HepG2 (cell line): Measurements from ENCODE around the gene BEST2. TPM values are rescaled to one million over a fixed set of nuclear protein-coding genes. Genes with fewer than 3 reads are reported as not detected.

ENCODE experiments used
- CEBPZ ChIP-seq: IDR thresholded peaks from 2 replicates; pipeline ENCODE4 v1.6.1; 2012; ENCODE audit warnings: low read length, improper control_type of control experiment
- CTCF ChIP-seq: sonication (generic); formaldehyde crosslinking; IDR thresholded peaks from 2 replicates; pipeline ENCODE4 v1.5.0; 2020; ENCODE audit warnings: mild to moderate bottlenecking, missing genetic modification reagents, moderate library complexity
- DZIP1 ChIP-seq: sonication (generic); formaldehyde crosslinking; IDR thresholded peaks from 2 replicates; pipeline ENCODE4 v1.5.0; 2020; ENCODE audit warnings: mild to moderate bottlenecking, missing genetic modification reagents
- ETV5 ChIP-seq: IDR thresholded peaks from 2 replicates; pipeline ENCODE4 v1.6.1; 2018; ENCODE audit warnings: missing biosample characterization, missing genetic modification reagents, inconsistent platforms, borderline replicate concordance
- GTF3A ChIP-seq: sonication (generic); formaldehyde crosslinking; conservative IDR thresholded peaks from 2 replicates; pipeline ENCODE4 v1.4.0; 2020; ENCODE audit warnings: mild to moderate bottlenecking, missing genetic modification reagents
- GZF1 ChIP-seq: sonication (generic); formaldehyde crosslinking; IDR thresholded peaks from 2 replicates; pipeline ENCODE4 v1.5.1; 2020; ENCODE audit warnings: mild to moderate bottlenecking, missing genetic modification reagents
- NONO ChIP-seq, 2 experiments: fragments of 450-650 bp in 1 of 2; sonication (generic) in 1 of 2; formaldehyde crosslinking in 1 of 2; IDR thresholded peaks in 1 of 2; conservative IDR thresholded peaks in 1 of 2; 2 replicates each; pipeline versions ENCODE4 v1.6.1 to v1.8.0; 2017 to 2022; ENCODE audit warnings: mild to moderate bottlenecking in 1 of 2, missing genetic modification reagents in 1 of 2, moderate library complexity in 1 of 2
- POLR2A ChIP-seq, 2 experiments: IDR thresholded peaks; 2 replicates each; pipeline ENCODE4 v1.6.1; 2011; ENCODE audit warnings: low read depth in 2 of 2, low read length in 2 of 2, mild to moderate bottlenecking in 1 of 2, moderate library complexity in 1 of 2; ENCODE audit not compliant: insufficient read depth in 1 of 2
- RNF219 ChIP-seq: sonication (generic); formaldehyde crosslinking; IDR thresholded peaks from 2 replicates; pipeline ENCODE4 v1.5.0; 2020; ENCODE audit warnings: mild to moderate bottlenecking, missing genetic modification reagents
- TBX2 ChIP-seq: sonication (generic); formaldehyde crosslinking; IDR thresholded peaks from 2 replicates; pipeline ENCODE4 v1.5.0; 2020; ENCODE audit warnings: missing genetic modification reagents, mild to moderate bottlenecking, borderline replicate concordance
- ZNF350 ChIP-seq: sonication (generic); formaldehyde crosslinking; IDR thresholded peaks from 2 replicates; pipeline ENCODE4 v1.4.0; 2020; ENCODE audit warnings: mild to moderate bottlenecking, low read depth, missing genetic modification reagents, borderline replicate concordance
- ZNF639 ChIP-seq: conservative IDR thresholded peaks from 2 replicates; pipeline ENCODE4 v1.6.1; 2018; ENCODE audit warnings: missing genetic modification reagents
- ZNF781 ChIP-seq: sonication (generic); formaldehyde crosslinking; IDR thresholded peaks from 2 replicates; pipeline ENCODE4 v1.5.1; 2020; ENCODE audit warnings: borderline replicate concordance, mild to moderate bottlenecking, missing genetic modification reagents; ENCODE audit errors: not compliant biosample characterization
- ZNF883 ChIP-seq: sonication (generic); formaldehyde crosslinking; IDR thresholded peaks from 2 replicates; pipeline ENCODE4 v1.5.1; 2020; ENCODE audit warnings: mild to moderate bottlenecking, missing genetic modification reagents; ENCODE audit errors: not compliant biosample characterization
- polyA plus RNA-seq, 8 experiments: library from polyadenylated mRNA; depleted of rRNA in 3 of 8; stranded (reverse) in 7 of 8; unstranded in 1 of 8; fragments of >200 nt; fragmentation: Illumina TruSeq in 4 of 8; extraction: Trizol in 4 of 8; gene quantifications; 2 replicates each; pipeline versions ENCODE4 v1.2.1 to v1.2.3, GENCODE V29; 2011 to 2016; ENCODE audit warnings: low read depth in 4 of 8, missing spikeins in 1 of 8, mixed read lengths in 1 of 8; ENCODE audit not compliant: insufficient read depth in 1 of 8
- total RNA-seq, 5 experiments: library from RNA; depleted of rRNA; stranded (reverse); fragments of >200 nt; fragmentation: Illumina TruSeq; extraction: Trizol; gene quantifications; 2 replicates each; pipeline ENCODE4 v1.2.3, GENCODE V29; 2016; ENCODE audit warnings: low read depth in 1 of 5

The BEST2 gene
- total and polyA plus RNA-seq, 2 of the 13 experiments (the other 11 are each of a cell fraction or from before 2014, with no cell fraction given): not detected

- TF ChIP-seq ZNF883 (peak; percentile 83), ETV5 (CRISPR knock-in tag) (peak; percentile 82), POLR2A (IDR thresholded peaks at IDR 0.05; ENCODE audit: insufficient read depth in 1 of 2, low read depth in 2 of 2, low read length in 2 of 2) (peak; percentile 67 to 86), NONO (IDR thresholded peaks at IDR 0.05) (no peak), NONO (CRISPR knock-in tag; conservative IDR thresholded peaks at IDR 0.05) (peak; percentile 86), GTF3A (CRISPR knock-in tag) (peak; percentile 63; the same call in 1 of the 2 replicates), ZNF639 (CRISPR knock-in tag) (no peak; the same call in 1 of the 2 replicates), GZF1 (0 out of 2 replicates have a peak, but pooled peaks have one; percentile 43), RNF219 (CRISPR knock-in tag) (no peak), ZNF350 (CRISPR knock-in tag) (peak; percentile 50; the same call in 1 of the 2 replicates), CTCF (peak; percentile 22; the same call in 1 of the 2 replicates), DZIP1 (CRISPR knock-in tag) (0 out of 2 replicates have a peak, but pooled peaks have one; percentile 24), TBX2 (CRISPR knock-in tag) (peak; percentile 81), ZNF781 (CRISPR knock-in tag) (peak; percentile 73), CEBPZ (no peak)
Measured at GRCh38 chr19:12806242-12807081, 54.9 kb downstream of the BEST2 start, which contains the start of gene RNASEH2A (continued).
